Tibial artery (tissue), 4 donors: ENCODE data around the gene PACSIN3.
A peak's percentile ranks its signal among the peaks of the same experiment; 100 is the strongest.

Experiments used
- DNase-seq, 2 donors: peaks; one replicate each; pipeline ENCODE4 v3.0.0-alpha.2; 2019
- H3K27ac ChIP-seq, 2 donors: fragments of 200-600 bp; sonication (generic) in 1 of 2; 1 replicate in 1 of 2; 2 replicates in 1 of 2; pipeline ENCODE4 v1.5.1; 2018 to 2019; ENCODE audit warnings: mild to moderate bottlenecking in 1 of 2
- H3K27me3 ChIP-seq, 2 donors: fragments of 200-600 bp; sonication (generic) in 1 of 2; one replicate each; pipeline versions ENCODE4 v1.5.1 to v1.6.0; 2016 to 2019
- H3K36me3 ChIP-seq, 3 donors: fragments of 200-600 bp; sonication (generic) in 2 of 3; one replicate each; pipeline ENCODE4 v1.5.1; 2016 to 2019; ENCODE audit warnings: mild to moderate bottlenecking in 2 of 3
- H3K4me1 ChIP-seq, 4 donors: fragments of 200-600 bp; sonication (generic) in 2 of 4; 1 replicate in 3 of 4; 2 replicates in 1 of 4; pipeline ENCODE4 v1.5.1; 2016 to 2019
- H3K4me3 ChIP-seq, 2 donors: fragments of 200-600 bp; sonication (generic) in 1 of 2; 1 replicate in 1 of 2; 2 replicates in 1 of 2; pipeline ENCODE4 v1.5.1; 2018 to 2019; ENCODE audit warnings: mild to moderate bottlenecking in 2 of 2
- H3K9me3 ChIP-seq, 3 donors: fragments of 200-600 bp; sonication (generic) in 1 of 3; one replicate each; pipeline ENCODE4 v1.5.1; 2016 to 2019
- CTCF ChIP-seq, 2 experiments: fragments of 200-600 bp in 1 of 2; fragments of 450-650 bp in 1 of 2; IDR thresholded peaks; one replicate each; pipeline ENCODE4 v1.5.1; 2017 to 2019; ENCODE audit warnings: antibody characterized with exemption in 2 of 2, mild to moderate bottlenecking in 1 of 2, moderate library complexity in 1 of 2
- intact Hi-C: fragments of 100-400 bp; cut with DNase I; formaldehyde crosslinking; loops from one replicate; pipeline ENCODE4 v1.15.0; 2023; ENCODE audit warnings: low total_unique reads

The PACSIN3 gene

GRCh38 chr11:47186076-47186699 lies at the start of gene PACSIN3:
TSS of gene PACSIN3 (minus strand) at chr11:47186434. CDS start at chr11:47182727, 3,707 bp downstream.
- Histone ChIP-seq H3K27ac (peak within 1 kb of the TSS; percentile 95 to 97), H3K36me3 (peaks cover 0 to 16% (median 0%) of the 10 kb centered on the region in 3 donors), H3K9me3 (no peaks in the 10 kb centered on the region), H3K4me1 (peaks cover 0 to 54% (median 44%) of the 10 kb centered on the region in 4 donors), H3K27me3 (no peaks in the 10 kb centered on the region), H3K4me3 (peak within 1 kb of the TSS; percentile 81 to 83)
- intact Hi-C loops: no loop called here
- peak in 1 of 2 donors; percentile 78 for DNase-seq
- peak in 1 of 2 experiments; percentile 25 for TF ChIP-seq CTCF (IDR thresholded peaks at IDR 0.05)

- H3K4me1 ChIP-seq: no peaks in the 10 kb centered on the region
- no peak for TF ChIP-seq CTCF (IDR thresholded peaks at IDR 0.05)
- no peak overlapping the region for H3K27ac ChIP-seq
- DNase-seq: no peak
- peaks cover 25 to 88% (median 27%) of the 10 kb centered on the region in 3 donors for H3K36me3 ChIP-seq
- no peaks in the 10 kb centered on the region for H3K9me3 ChIP-seq
- no peak overlapping the region for H3K4me3 ChIP-seq
- intact Hi-C loops: no loop called here
- H3K27me3 ChIP-seq: no peaks in the 10 kb centered on the region
These were observed 48.9 kb upstream of the PACSIN3 start for GRCh38 chr11:47235163-47235562.

- no peak overlapping the region for H3K27ac ChIP-seq
- no peaks in the 10 kb centered on the region for H3K27me3 ChIP-seq
- DNase-seq: no peak
- intact Hi-C loops: no loop called here
- no peak overlapping the region for H3K4me3 ChIP-seq
- no peaks in the 10 kb centered on the region for H3K4me1 ChIP-seq
- no peak for TF ChIP-seq CTCF (IDR thresholded peaks at IDR 0.05)
- H3K36me3 ChIP-seq: peaks cover 24 to 86% (median 26%) of the 10 kb centered on the region in 3 donors
- H3K9me3 ChIP-seq: no peaks in the 10 kb centered on the region
These were observed 48.5 kb upstream of the PACSIN3 start for GRCh38 chr11:47234669-47235100.

- Histone ChIP-seq H3K36me3 (peaks cover 18 to 84% (median 20%) of the 10 kb centered on the region in 3 donors), H3K27me3 (no peaks in the 10 kb centered on the region), H3K9me3 (no peaks in the 10 kb centered on the region), H3K27ac (no peak overlapping the region), H3K4me1 (no peaks in the 10 kb centered on the region), H3K4me3 (no peak overlapping the region)
- no peak for DNase-seq
- TF ChIP-seq CTCF (IDR thresholded peaks at IDR 0.05): no peak
- intact Hi-C loops: no loop called here
These were observed 47.9 kb upstream of the PACSIN3 start for GRCh38 chr11:47233989-47234668.

- Histone ChIP-seq H3K27me3 (no peaks in the 10 kb centered on the region), H3K36me3 (peaks cover 16 to 82% (median 17%) of the 10 kb centered on the region in 3 donors), H3K9me3 (no peaks in the 10 kb centered on the region), H3K4me1 (no peaks in the 10 kb centered on the region), H3K27ac (no peak overlapping the region), H3K4me3 (no peak overlapping the region)
- no peak for TF ChIP-seq CTCF (IDR thresholded peaks at IDR 0.05)
- intact Hi-C loops: no loop called here
- DNase-seq: no peak
These were observed 46.8 kb upstream of the PACSIN3 start for GRCh38 chr11:47233051-47233450.
